Measurements from ENCODE around the gene CAPN10.

CAPN10 gene

DNA sequence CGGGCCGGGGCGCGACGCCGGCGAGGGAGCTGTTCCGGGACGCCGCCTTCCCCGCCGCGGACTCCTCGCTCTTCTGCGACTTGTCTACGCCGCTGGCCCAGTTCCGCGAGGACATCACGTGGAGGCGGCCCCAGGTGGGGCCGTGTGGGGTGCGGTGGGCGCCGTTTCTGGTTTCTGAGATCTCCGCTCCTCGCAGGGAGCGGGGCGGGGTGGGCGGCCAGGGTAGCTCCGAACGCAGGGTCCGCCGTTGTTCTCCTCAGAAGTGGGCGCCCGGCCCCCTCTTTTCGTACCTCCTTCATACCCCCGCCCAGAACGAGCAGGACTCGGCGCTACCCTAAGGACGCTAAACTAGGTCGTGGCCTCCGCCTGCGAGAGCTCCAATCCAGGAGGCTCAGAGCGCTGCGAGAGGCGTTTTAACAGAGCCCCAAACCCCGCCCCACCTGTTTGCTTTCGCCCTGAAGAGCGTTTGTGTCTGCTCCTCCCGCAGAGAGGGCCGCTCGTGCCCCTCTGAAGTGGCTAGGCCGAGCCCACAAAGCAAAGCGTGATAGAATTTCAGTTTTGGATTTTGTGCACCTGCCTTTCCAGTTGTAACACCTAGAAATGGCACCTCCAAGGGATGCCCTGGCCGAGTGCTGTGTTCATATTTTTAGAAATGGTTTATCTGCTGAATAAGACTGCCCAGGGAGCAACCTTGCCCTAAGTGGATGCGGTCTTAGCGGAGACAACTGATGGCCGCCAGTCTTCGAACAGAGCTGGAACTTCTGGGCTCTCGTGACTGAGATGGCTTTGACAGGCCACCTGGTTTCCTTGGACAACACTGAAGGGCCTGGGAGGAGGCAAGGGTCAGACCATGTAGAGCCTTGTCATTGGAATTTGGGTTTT, 626 bp downstream of the CAPN10 start:
- H3K27me3 Mint-ChIP-seq, result no peaks in the 10 kb centered on the region
- DNase-seq, result peak; percentile 71
- H3K4me1 Mint-ChIP-seq (ENCODE audit: low read depth), result peaks cover 65% of the 10 kb centered on the region
- peaks cover 63% of the 10 kb centered on the region for H3K36me3 Mint-ChIP-seq (ENCODE audit: low read depth)
- H3K9me3 Mint-ChIP-seq, result no peaks in the 10 kb centered on the region
- peak overlapping the region; percentile 92 for H3K27ac Mint-ChIP-seq
- H3K4me3 Mint-ChIP-seq, result peak overlapping the region; percentile 97

DNA sequence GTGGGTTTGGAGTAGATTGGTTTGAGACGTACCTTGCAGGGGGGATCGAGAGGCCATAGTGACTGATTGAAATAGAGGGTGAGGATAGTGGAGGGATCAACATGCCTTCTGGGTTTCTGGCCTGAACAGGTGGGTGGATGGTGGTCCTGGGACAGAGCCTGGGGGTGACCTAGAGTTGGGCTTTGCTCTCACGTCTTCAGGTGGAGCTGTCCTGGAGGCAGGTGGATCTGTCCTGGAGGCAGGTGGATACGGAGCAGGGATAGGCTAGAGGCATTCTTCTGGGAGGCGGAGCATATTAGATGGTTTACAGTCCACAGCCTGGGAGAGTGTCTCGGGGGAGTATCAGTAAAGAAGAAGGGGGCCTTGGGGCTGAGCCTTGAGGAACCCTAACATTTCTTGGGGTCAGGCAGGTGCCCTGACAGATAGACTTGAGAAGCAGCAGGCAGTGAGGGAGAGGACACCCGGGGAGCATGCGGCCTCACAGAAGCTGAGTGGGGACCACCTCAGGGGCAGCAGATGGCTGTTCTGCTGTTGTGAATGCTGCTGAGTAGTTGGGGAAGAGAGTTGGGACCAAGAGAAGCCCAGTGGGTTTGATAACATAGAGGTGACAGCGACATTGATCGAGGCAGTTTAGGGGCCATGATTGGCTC, 1.6 kb downstream of the CAPN10 start:
- H3K27ac Mint-ChIP-seq, result peak overlapping the region; percentile 92
- peaks cover 59% of the 10 kb centered on the region for H3K4me1 Mint-ChIP-seq (ENCODE audit: low read depth)
- no peaks in the 10 kb centered on the region for H3K9me3 Mint-ChIP-seq
- DNase-seq, result no peak
- peaks cover 69% of the 10 kb centered on the region for H3K36me3 Mint-ChIP-seq (ENCODE audit: low read depth)
- peak overlapping the region; percentile 97 for H3K4me3 Mint-ChIP-seq
- H3K27me3 Mint-ChIP-seq, result no peaks in the 10 kb centered on the region

- peak overlapping the region; percentile 97 for H3K4me3 Mint-ChIP-seq
Measured at GRCh38 chr2:240588669-240589068, 2.1 kb downstream of the CAPN10 start.

DNA sequence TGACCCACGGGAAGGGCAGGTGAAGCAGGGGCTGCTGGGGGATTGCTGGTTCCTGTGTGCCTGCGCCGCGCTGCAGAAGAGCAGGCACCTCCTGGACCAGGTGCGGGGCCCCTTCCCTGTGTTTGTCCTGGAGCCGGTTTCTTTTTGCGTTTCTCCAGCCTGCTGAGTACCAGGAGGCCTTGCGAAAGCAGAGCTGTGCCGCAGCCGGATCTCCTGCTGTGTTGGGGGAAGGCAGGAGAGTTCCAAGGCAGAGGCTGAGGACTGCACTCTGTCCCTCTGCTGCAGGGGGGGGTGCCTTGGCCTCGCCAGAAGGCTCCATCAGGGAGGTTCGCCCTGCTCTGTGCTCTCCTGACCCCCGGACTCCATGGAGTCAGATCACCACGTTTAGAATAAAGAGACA, 2.8 kb downstream of the CAPN10 start:
- Mint-ChIP-seq H3K27ac (peak overlapping the region; percentile 71), H3K27me3 (no peaks in the 10 kb centered on the region), H3K36me3 (ENCODE audit: low read depth) (peaks cover 73% of the 10 kb centered on the region), H3K9me3 (no peaks in the 10 kb centered on the region), H3K4me1 (ENCODE audit: low read depth) (peaks cover 51% of the 10 kb centered on the region), H3K4me3 (no peak overlapping the region)
- DNase-seq, result no peak

More at GRCh38 chr2:240588669-240589068, 2.1 kb downstream of the CAPN10 start:
- Mint-ChIP-seq H3K4me1 (ENCODE audit: low read depth) (peaks cover 55% of the 10 kb centered on the region), H3K9me3 (no peaks in the 10 kb centered on the region), H3K27ac (peak overlapping the region; percentile 71), H3K36me3 (ENCODE audit: low read depth) (peaks cover 71% of the 10 kb centered on the region), H3K27me3 (no peaks in the 10 kb centered on the region)
- DNase-seq, result no peak

DNA sequence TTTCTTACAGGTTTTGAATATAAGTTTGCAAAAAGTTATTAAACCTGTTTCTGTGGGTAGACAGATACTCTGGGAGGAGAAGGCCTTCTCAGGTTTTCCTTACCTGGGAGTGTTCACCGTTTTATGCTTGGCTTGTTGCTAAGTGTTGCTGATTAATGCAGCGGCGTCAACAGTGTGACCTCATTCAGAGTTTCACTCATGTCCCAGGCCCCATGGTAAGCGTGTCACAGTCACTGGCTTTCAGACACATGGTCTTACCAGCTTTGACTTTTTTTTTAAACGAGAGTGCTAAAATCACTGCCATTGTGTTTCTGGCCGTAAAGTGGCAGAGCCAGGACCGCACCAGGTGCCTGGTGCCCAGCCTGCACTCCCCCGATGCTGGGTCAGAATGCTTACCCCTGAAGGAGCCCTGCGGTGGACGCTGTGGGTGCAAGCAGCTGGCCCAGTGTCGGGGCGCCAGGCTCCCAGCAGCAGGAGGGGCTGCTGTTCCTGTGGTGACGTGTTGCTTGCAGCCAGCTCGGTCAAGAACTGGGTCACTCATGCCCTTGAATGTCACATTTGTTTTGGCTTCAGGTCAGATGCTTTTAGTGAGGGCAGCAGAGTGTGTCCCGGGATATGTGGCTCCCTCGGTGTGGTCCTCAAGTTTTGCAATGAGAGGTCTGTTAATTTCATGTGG, 3.5 kb downstream of the CAPN10 start:
- H3K4me1 Mint-ChIP-seq (ENCODE audit: low read depth), result peaks cover 45% of the 10 kb centered on the region
- peaks cover 69% of the 10 kb centered on the region for H3K36me3 Mint-ChIP-seq (ENCODE audit: low read depth)
- H3K4me3 Mint-ChIP-seq, result no peak overlapping the region
- H3K27me3 Mint-ChIP-seq, result no peaks in the 10 kb centered on the region
- DNase-seq, result no peak
- H3K27ac Mint-ChIP-seq, result no peak overlapping the region
- no peaks in the 10 kb centered on the region for H3K9me3 Mint-ChIP-seq

- no peaks in the 10 kb centered on the region for H3K9me3 Mint-ChIP-seq
- peaks cover 66% of the 10 kb centered on the region for H3K36me3 Mint-ChIP-seq (ENCODE audit: low read depth)
- no peak overlapping the region for H3K27ac Mint-ChIP-seq
- peaks cover 38% of the 10 kb centered on the region for H3K4me1 Mint-ChIP-seq (ENCODE audit: low read depth)
- H3K27me3 Mint-ChIP-seq, result no peaks in the 10 kb centered on the region
- no peak for DNase-seq
- H3K4me3 Mint-ChIP-seq, result no peak overlapping the region
Measured at GRCh38 chr2:240590681-240591111, 4.2 kb downstream of the CAPN10 start.

DNA sequence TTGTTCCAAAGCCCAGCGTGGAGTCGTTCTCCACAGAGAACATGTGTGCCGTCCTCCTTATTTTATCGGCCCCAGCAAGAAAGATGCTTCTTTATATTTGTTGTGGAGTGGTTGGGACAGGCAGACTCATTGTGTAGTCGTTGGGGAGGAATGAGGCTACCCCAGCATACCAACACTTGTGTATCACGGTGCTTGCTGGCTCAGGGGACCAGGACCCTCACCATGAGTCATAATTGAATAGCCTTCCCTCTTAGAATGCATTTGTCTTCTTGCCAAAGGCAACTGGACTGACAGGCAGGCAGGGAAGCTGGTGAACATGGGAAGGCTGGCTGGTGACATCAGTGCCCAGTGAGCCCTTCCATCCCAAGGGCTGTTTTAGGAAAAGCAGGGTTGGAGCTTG, 4.7 kb downstream of the CAPN10 start:
- H3K27me3 Mint-ChIP-seq, result no peaks in the 10 kb centered on the region

GRCh38 chr2:240591784-240592183, 5.2 kb downstream of the CAPN10 start:
- Mint-ChIP-seq H3K4me3 (no peak overlapping the region), H3K27ac (no peak overlapping the region), H3K4me1 (ENCODE audit: low read depth) (peaks cover 36% of the 10 kb centered on the region), H3K36me3 (ENCODE audit: low read depth) (peaks cover 69% of the 10 kb centered on the region), H3K9me3 (no peaks in the 10 kb centered on the region), H3K27me3 (no peaks in the 10 kb centered on the region)
- no peak for DNase-seq

More for the DNA sequence above, 4.7 kb downstream of the CAPN10 start:
- Mint-ChIP-seq H3K4me3 (no peak overlapping the region), H3K27ac (no peak overlapping the region), H3K9me3 (no peaks in the 10 kb centered on the region), H3K4me1 (ENCODE audit: low read depth) (peaks cover 36% of the 10 kb centered on the region), H3K36me3 (ENCODE audit: low read depth) (peaks cover 67% of the 10 kb centered on the region)
- DNase-seq, result no peak

DNA sequence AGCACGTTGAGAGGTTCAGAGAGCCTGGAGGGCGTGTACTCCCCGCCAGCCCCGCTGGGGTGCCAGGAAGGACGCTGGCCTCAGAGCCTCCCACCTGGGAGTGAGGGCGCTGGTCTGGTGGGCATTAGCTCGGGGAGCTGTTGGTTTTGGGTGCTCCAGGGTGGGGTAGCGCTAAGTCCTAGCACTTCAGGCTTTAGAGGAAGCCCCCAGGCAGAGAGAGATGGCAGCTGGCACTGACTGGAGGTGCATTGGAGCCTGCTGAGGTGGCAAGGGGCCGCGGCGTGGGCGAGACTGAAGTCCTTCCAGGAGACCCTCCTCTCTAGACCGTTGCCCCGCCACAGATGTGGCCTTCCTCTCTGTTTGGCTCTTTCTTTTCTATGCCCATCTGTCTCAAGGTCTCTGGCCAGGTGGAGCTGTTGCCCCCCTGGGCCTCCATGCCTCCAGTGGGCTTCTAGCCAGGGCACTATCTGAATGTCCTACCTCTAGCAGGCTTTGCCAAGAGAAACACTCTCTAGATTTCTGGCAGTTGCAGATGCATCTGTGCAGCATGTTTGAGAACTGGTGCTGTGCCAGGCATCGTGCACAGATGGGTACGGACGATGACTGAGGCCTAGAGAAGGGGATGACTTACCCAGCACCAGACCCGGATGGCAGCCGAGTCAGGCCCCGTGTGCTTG, 6.6 kb downstream of the CAPN10 start:
- DNase-seq, result peak; percentile 23
- H3K27me3 Mint-ChIP-seq, result no peaks in the 10 kb centered on the region

DNA sequence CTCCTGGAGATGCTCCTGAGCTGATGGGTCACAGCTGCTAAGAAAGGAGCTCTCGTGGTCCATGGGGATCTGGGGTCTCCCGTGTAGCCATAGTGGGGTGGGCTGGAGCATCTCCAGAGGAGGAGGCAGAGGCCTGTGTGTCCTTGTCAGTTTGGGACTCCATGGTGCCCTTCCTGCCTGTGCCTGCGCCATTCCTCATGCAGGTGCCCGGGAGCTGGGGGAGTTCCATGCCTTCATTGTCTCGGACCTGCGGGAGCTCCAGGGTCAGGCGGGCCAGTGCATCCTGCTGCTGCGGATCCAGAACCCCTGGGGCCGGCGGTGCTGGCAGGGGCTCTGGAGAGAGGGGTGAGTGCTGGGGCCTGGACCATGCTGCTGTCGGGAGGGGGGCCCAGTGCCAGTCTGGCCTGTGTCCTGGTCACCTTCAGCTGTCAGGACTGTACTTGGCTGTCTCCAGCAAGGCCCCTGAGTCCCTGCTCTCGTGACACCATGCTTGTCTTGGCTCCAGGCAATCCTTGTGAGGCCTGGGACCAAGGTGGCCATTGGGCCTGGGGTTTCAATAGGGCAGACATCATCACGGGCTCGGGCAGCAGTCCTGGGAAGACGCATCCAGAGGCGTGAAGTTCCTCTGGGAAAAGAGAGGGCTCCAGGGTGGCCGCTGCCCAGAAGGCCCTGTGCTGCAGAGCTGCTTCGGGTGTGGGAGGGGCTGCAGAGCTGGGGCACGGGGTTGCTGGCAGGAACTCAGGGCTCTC, 7.3 kb downstream of the CAPN10 start:
- peak; percentile 19 for DNase-seq
- Mint-ChIP-seq H3K27me3 (no peaks in the 10 kb centered on the region), H3K9me3 (no peaks in the 10 kb centered on the region), H3K36me3 (ENCODE audit: low read depth) (peaks cover 69% of the 10 kb centered on the region), H3K4me3 (no peak overlapping the region), H3K4me1 (ENCODE audit: low read depth) (peaks cover 18% of the 10 kb centered on the region), H3K27ac (no peak overlapping the region)

More for the DNA sequence above, 6.6 kb downstream of the CAPN10 start:
- Mint-ChIP-seq H3K4me3 (no peak overlapping the region), H3K9me3 (no peaks in the 10 kb centered on the region), H3K27ac (no peak overlapping the region), H3K36me3 (ENCODE audit: low read depth) (peaks cover 66% of the 10 kb centered on the region), H3K4me1 (ENCODE audit: low read depth) (peaks cover 26% of the 10 kb centered on the region)

DNA sequence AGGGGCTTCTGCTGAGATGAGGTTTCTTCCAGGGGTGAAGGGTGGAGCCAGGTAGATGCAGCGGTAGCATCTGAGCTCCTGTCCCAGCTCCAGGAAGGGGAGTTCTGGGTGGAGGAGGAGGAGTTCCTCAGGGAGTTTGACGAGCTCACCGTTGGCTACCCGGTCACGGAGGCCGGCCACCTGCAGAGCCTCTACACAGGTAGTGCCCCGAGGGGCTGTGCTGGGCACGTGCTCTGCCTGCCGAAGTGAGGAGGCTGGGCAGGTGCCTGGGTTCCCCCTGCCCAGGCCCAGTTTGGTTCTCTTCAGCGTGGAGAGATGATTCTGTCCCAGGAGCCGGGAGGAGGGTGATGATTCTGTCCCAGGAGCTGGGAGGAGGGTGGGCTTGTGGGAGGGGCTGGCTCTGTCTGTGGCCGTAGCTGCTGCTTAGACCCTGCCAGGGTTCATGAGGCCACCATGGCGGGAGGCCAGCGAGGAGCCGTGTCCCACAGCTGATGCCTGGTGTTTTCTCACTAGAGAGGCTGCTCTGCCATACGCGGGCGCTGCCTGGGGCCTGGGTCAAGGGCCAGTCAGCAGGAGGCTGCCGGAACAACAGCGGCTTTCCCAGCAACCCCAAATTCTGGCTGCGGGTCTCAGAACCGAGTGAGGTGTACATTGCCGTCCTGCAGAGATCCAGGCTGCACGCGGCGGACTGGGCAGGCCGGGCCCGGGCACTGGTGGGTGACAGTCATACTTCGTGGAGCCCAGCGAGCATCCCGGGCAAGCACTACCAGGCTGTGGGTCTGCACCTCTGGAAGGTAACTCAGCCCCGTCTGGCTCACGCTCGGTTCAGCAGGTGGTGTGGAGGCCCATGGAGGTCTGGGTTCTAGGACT, 8.2 kb downstream of the CAPN10 start:
- peak; percentile 22 for DNase-seq
- H3K9me3 Mint-ChIP-seq, result no peaks in the 10 kb centered on the region
- peaks cover 11% of the 10 kb centered on the region for H3K4me1 Mint-ChIP-seq (ENCODE audit: low read depth)
- no peak overlapping the region for H3K27ac Mint-ChIP-seq
- peaks cover 69% of the 10 kb centered on the region for H3K36me3 Mint-ChIP-seq (ENCODE audit: low read depth)
- no peak overlapping the region for H3K4me3 Mint-ChIP-seq
- no peaks in the 10 kb centered on the region for H3K27me3 Mint-ChIP-seq

GRCh38 chr2:240595381-240596079, 9.0 kb downstream of the CAPN10 start:
- peak; percentile 43 for DNase-seq
- Mint-ChIP-seq H3K36me3 (ENCODE audit: low read depth) (peaks cover 69% of the 10 kb centered on the region), H3K4me1 (ENCODE audit: low read depth) (peaks cover 7% of the 10 kb centered on the region), H3K4me3 (no peak overlapping the region), H3K27ac (no peak overlapping the region), H3K27me3 (no peaks in the 10 kb centered on the region), H3K9me3 (no peaks in the 10 kb centered on the region)

All from activated T-cell treated with anti-CD3 and anti-CD28 coated beads, Interleukin-2, amount 50 U/mL, for 24 hours (primary cell).